ENCODE measurements around the gene ELF4.

ELF4 gene

DNA sequence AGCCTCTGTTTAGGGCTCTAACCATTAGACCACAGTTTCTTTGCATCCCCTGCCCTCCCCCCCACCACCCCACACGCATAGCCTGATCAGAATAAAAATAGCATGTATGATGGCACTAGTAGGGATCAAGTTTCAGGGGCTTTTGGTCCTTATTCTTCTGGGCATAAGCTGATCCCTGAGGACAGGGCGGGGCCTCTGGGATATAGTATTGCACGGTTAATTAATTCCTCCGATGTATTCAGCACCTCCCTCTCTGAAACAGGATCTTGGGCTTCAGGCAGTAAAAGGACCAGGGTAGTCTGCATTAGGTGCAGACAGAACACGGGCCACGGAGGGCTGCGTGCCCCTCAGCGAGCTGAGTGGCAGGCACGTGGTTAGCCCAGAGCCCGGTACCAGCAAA lies 57.1 kb downstream of the ELF4 start:
- in situ Hi-C loops (cut with HindIII; ENCODE audit: low sequenced_read_pairs) = no loop called here

GRCh38 chrX:130051176-130051845 lies 59.0 kb downstream of the ELF4 start:
- in situ Hi-C loops (cut with HindIII; ENCODE audit: low sequenced_read_pairs) = no loop called here

- in situ Hi-C loops (cut with HindIII; ENCODE audit: low sequenced_read_pairs) = loop anchor here (25.0 kb wide), 1 partner anchor 463 kb away; no protein-coding TSS in a partner anchor
Observed at GRCh38 chrX:130049821-130050220, 60.5 kb downstream of the ELF4 start.

GRCh38 chrX:130048686-130049222 lies 61.5 kb downstream of the ELF4 start:
- in situ Hi-C loops (cut with HindIII; ENCODE audit: low sequenced_read_pairs) = loop anchor here (25.0 kb wide), 1 partner anchor 461 kb away; no protein-coding TSS in a partner anchor

GRCh38 chrX:130047416-130047815 lies 62.9 kb downstream of the ELF4 start:
- in situ Hi-C loops (cut with HindIII; ENCODE audit: low sequenced_read_pairs) = loop anchor here (25.0 kb wide), 1 partner anchor 460 kb away; no protein-coding TSS in a partner anchor

DNA sequence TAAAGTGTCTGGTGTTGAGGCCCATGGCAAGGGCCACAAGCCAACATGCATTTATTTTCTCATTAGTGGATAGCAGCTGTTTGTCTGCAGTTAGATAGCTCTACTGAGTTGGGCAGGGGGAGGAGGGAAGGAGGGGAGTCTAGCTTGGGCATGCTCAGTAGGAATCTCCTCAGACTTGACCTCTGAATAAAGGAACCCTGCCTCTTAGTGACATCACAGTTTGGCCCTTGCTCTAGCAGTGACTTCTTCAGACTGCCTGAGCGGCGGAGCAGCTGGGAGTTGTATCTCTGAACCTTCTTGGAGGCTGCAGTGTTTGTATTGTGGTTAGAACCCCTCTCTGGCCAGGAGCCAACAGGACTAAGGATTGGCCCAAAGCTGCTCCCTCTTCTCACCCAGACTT lies 70.5 kb downstream of the ELF4 start:
- in situ Hi-C loops (cut with HindIII; ENCODE audit: low sequenced_read_pairs) = loop anchor here (25.0 kb wide), 1 partner anchor 453 kb away; no protein-coding TSS in a partner anchor

GRCh38 chrX:130034178-130034577 lies 76.1 kb downstream of the ELF4 start:
- in situ Hi-C loops (cut with HindIII; ENCODE audit: low sequenced_read_pairs) = loop anchor here (5.0 to 25.0 kb wide), 3 partner anchors 42 to 447 kb away; no protein-coding TSS in a partner anchor

DNA sequence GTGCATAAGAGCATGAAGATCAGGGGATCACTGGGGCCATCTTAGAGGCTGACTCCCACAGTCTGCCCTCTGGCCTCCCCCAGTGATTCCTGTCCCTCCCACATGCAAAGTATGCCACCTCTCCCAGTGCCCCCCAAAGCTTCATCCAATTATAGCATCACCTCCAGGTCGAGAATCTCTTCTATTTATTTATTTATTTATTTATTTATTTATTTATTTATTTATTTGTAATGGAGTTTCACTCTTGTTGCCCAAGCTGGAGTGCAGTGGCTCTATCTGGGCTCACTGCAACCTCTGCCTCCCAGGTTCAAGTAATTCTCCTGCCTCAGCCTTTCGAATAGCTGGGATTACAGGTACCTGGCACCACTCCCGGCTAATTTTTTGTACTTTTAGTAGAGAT lies 77.7 kb downstream of the ELF4 start:
- in situ Hi-C loops (cut with HindIII; ENCODE audit: low sequenced_read_pairs) = loop anchor here (5.0 to 25.0 kb wide), 3 partner anchors 40 to 445 kb away; no protein-coding TSS in a partner anchor

- in situ Hi-C loops (cut with HindIII; ENCODE audit: low sequenced_read_pairs) = loop anchor here (5.0 to 25.0 kb wide), 3 partner anchors 39 to 444 kb away; no protein-coding TSS in a partner anchor
Observed at GRCh38 chrX:130030826-130031225, 79.5 kb downstream of the ELF4 start.

GRCh38 chrX:130028196-130028595 lies 82.1 kb downstream of the ELF4 start:
- in situ Hi-C loops (cut with HindIII; ENCODE audit: low sequenced_read_pairs) = loop anchor here (25.0 kb wide), 1 partner anchor 441 kb away; no protein-coding TSS in a partner anchor

DNA sequence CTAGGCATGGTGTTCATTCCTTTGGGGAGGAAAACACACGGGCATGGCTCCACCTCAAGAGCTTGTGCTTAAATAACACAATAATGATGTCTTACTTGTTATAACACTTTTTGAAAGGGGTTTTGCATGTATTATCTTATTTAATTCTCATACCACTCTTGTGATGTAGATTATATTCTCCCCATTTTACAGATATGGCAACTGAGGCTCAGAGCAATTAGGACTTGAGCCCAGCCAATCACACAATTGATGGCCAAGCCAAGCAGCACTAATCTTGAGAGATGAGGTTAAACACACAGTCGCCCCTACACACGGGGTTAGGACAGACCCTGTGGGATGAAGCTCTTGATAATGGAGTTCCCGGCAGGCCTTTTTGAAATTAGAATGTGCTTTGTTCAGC lies 82.7 kb downstream of the ELF4 start:
- in situ Hi-C loops (cut with HindIII; ENCODE audit: low sequenced_read_pairs) = loop anchor here (25.0 kb wide), 1 partner anchor 440 kb away; no protein-coding TSS in a partner anchor

GRCh38 chrX:130025256-130025655 lies 85.0 kb downstream of the ELF4 start:
- in situ Hi-C loops (cut with HindIII; ENCODE audit: low sequenced_read_pairs) = loop anchor here (25.0 kb wide), 1 partner anchor 438 kb away; no protein-coding TSS in a partner anchor

- in situ Hi-C loops (cut with HindIII; ENCODE audit: low sequenced_read_pairs) = loop anchor here (5.0 kb wide), 1 partner anchor 83 kb away; no protein-coding TSS in a partner anchor
Observed at GRCh38 chrX:130024127-130024526, 86.2 kb downstream of the ELF4 start.

DNA sequence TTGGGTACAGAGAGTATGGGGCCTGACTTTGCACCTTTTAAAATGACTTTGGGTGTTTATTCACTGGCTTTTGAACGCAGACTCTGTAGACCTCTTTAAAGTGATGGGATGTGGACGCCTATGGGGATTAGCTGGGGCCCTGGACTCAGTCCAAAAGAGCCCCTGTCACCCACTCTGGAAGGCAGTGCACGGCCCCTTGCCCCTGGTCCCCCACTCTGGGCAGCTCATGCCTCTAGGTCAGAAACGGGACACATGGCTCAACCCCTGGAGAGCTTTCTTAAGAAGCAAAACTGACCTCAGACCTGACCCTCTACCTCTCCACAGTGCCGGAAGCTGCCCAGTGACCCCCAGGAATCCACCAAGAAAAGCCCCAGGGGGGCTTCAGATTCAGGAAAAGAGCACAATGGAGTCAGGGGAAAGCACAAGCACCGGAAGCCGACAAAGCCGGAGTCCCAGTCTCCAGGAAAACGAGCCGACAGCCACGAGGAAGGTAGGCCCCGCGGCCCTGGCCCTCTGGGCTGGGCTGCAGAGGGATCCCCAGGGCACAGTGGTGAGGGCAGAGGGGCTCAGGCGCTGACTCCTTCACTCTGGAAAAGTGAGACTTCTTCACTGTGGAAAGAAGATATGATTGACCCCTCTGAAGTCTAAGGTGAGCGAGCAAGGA lies 89.5 kb downstream of the ELF4 start:
- in situ Hi-C loops (cut with HindIII; ENCODE audit: low sequenced_read_pairs) = loop anchor here (5.0 kb wide), 1 partner anchor 87 kb away; no protein-coding TSS in a partner anchor

- in situ Hi-C loops (cut with HindIII; ENCODE audit: low sequenced_read_pairs) = no loop called here
Observed at GRCh38 chrX:130018143-130018542, 92.2 kb downstream of the ELF4 start.

DNA sequence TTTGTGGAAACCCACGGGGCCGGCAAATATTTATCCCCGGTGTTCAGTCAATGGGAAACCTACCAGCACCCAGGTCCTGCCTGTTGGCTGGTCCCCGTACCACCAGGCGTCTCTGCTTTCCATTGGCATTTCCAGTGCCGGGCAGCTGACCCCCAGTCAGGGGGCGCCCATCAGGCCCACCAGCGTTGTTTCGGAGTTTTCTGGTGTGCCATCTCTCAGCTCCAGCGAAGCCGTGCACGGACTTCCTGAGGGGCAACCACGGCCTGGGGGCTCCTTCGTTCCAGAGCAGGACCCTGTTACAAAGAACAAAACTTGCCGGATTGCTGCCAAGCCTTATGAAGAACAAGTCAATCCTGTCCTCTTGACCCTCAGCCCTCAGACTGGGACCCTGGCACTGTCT lies 95.1 kb downstream of the ELF4 start:
- in situ Hi-C loops (cut with HindIII; ENCODE audit: low sequenced_read_pairs) = no loop called here

Measured in endothelial cell of hepatic sinusoid (primary cell).